ENCODE data around the gene WDR6. TPM values are rescaled to one million over a fixed set of nuclear protein-coding genes. Genes with fewer than 3 reads are reported as not detected.
A peak's percentile ranks its signal among the peaks of the same experiment; 100 is the strongest.

Gene WDR6
- total RNA-seq, 2 donors from 2014 or later, result 92.3 to 150 TPM

DNA sequence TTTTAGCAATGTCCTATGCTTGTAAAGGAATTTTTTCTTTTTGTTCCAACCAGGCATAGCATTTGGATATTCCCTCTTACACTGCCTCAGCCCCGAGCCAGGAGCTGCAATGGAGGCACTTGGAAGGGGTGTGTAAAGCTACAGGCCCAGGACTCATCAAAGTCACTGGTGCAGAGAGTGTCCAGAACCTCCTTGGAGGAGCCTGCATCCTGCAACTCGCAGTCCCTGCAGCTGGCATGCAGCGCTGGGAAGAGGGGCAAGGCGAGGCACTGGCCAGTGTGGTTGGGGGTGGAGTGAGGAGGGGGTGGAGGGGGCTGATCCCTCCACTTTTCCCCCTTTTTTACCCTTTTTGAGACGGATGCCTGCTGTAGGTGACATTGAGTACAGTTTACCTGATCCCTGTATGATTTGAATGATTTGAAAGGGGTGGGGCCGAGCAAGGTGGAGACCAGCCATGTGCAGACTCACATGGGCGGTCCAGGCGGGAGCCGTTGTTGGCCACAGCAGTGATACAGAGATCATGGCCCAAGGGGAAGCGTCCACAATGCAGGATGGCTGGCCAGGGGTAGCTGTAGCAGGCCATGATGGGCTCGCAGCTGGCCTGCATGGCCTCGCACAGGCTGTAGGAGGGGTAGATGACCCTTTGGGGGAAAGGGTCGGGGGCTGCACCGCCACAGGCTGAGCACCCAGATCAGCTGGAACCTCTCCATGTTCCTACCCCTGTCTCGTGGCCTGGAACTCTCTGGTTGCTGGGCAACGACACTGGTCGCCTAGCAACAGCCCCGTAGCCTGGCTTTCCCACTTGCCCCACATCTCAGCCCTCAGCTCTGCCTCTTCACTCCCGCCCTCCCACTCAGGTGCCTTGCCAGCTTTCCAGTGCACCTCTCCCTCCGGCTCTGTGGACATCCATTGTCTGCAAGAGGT lies 9.2 kb upstream of the WDR6 start:
- no peak overlapping the region for H3K27ac ChIP-seq
- no peaks in the 10 kb centered on the region for H3K27me3 ChIP-seq
- no peaks in the 10 kb centered on the region for H3K4me1 ChIP-seq
- no peaks in the 10 kb centered on the region for H3K9me3 ChIP-seq
- H3K9ac ChIP-seq (ENCODE audit: low read depth in 2 of 2, low read length in 2 of 2), result no peak overlapping the region
- H3K36me3 ChIP-seq, result no peaks in the 10 kb centered on the region
- TF ChIP-seq, protein P1, sequence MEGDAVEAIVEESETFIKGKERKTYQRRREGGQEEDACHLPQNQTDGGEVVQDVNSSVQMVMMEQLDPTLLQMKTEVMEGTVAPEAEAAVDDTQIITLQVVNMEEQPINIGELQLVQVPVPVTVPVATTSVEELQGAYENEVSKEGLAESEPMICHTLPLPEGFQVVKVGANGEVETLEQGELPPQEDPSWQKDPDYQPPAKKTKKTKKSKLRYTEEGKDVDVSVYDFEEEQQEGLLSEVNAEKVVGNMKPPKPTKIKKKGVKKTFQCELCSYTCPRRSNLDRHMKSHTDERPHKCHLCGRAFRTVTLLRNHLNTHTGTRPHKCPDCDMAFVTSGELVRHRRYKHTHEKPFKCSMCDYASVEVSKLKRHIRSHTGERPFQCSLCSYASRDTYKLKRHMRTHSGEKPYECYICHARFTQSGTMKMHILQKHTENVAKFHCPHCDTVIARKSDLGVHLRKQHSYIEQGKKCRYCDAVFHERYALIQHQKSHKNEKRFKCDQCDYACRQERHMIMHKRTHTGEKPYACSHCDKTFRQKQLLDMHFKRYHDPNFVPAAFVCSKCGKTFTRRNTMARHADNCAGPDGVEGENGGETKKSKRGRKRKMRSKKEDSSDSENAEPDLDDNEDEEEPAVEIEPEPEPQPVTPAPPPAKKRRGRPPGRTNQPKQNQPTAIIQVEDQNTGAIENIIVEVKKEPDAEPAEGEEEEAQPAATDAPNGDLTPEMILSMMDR (IDR thresholded peaks at IDR 0.05), result no peak
- no peak overlapping the region for H3K4me3 ChIP-seq
- intact Hi-C loops (cut with DNase I), result no loop called here
- no peak for DNase-seq

DNA sequence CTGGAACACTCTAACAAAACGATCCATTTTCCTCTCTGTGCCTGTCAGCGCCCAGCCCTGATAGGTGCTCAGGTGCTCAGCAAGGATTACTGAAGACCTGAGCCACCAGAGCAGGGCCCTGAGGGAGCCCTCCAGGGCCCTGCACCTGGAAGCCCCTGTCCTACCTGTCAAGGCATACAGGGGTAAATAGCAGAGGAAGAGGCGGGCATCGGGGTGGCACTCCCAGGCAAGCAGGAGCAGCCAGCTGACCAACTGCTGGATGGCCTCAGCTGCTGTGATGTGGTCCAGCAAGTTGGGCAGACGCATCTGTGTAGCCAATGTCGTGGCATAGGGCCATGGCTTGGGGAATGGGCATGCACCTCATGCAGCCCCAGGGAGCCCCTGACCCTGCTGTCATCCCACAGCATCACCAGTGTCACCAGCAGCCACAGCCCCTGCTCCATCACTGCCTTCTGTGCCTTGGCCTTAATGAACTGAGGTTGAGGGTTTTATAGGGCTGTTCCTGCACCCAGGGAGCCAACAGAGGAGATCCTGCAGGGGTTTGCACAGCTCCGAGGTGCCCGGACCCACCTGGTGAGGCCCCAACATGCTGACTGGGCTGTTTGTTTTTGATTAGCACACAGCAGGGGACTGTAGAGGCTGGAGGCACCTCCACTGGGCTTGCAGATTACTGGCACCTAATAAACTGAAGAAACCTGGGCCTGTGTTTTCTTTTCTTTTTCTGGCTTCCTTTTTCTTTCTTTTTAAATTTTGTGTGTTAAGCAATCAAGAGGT lies 7.9 kb upstream of the WDR6 start:
- H3K27ac ChIP-seq, result no peak overlapping the region
- no peak for DNase-seq
- TF ChIP-seq, protein P1 (IDR thresholded peaks at IDR 0.05), result no peak
- no peaks in the 10 kb centered on the region for H3K4me1 ChIP-seq
- H3K9me3 ChIP-seq, result no peaks in the 10 kb centered on the region
- intact Hi-C loops (cut with DNase I), result no loop called here
- no peak overlapping the region for H3K9ac ChIP-seq (ENCODE audit: low read depth in 2 of 2, low read length in 2 of 2)
- no peaks in the 10 kb centered on the region for H3K36me3 ChIP-seq
- no peak overlapping the region for H3K4me3 ChIP-seq
- no peaks in the 10 kb centered on the region for H3K27me3 ChIP-seq

DNA sequence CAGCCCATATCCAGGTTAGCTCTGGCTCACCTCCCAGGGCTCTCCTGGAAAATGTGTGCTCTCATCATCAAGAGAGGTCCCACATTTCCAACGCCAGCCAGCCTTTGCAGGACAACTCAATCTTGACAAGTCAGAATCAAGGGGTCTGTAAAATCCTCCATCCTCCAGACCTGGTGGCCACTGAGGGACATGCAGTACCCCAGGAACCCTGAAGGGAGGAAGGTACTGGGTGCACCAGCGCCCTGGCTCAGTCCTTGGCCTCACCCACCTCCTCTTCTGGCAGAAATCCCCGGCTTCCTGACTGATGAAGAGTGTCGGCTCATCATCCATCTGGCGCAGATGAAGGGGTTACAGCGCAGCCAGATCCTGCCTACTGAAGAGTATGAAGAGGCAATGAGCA lies 6.0 kb upstream of the WDR6 start:
- peaks cover 2% of the 10 kb centered on the region for H3K4me1 ChIP-seq
- H3K36me3 ChIP-seq, result no peaks in the 10 kb centered on the region
- no peak overlapping the region for H3K27ac ChIP-seq
- H3K9me3 ChIP-seq, result no peaks in the 10 kb centered on the region
- no peak overlapping the region for H3K9ac ChIP-seq (ENCODE audit: low read depth in 2 of 2, low read length in 2 of 2)
- TF ChIP-seq, protein P1 (IDR thresholded peaks at IDR 0.05), result no peak
- no peak overlapping the region for H3K4me3 ChIP-seq
- no peak for DNase-seq
- intact Hi-C loops (cut with DNase I), result no loop called here
- no peaks in the 10 kb centered on the region for H3K27me3 ChIP-seq

DNA sequence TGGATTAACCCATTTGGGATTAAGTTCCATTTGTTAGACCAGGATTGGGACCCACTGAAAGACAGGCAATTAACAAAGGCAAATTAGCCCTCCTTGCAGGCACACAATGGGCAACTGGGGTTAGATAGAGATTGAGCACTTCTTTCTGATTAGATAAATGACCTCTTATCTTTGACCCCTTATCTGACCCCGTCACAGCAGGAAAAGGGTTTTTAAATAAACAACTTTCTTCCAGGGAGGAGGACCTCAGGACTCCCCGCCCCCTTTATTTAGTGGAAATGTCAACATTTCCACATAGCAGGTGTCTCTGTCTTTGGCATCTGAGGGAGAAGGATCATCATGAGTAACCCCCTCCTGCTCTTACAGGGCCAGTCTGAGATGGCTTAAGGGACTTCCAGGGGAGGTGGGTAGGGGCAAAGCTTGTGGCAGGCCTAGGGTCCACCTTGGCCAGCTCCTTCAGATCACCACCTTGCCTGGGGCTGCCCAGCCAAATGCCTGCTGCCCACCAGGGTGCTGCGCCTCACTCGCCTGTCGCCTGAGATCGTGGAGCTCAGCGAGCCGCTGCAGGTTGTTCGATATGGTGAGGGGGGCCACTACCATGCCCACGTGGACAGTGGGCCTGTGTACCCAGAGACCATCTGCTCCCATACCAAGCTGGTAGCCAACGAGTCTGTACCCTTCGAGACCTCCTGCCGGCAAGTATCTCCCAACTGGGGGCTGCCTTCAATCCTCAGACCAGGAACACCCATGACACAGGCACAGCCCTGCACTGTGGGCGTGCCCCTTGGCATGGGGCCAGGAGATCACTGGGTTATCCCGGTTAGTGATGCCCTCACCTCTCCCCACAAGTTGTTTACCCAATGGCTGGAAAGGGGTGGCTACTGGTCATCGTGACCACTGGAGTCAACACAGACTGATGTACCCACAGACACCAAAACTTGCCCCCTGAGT lies 2.6 kb upstream of the WDR6 start:
- Histone ChIP-seq H3K4me1 (peaks cover 7% of the 10 kb centered on the region), H3K36me3 (no peaks in the 10 kb centered on the region), H3K27ac (no peak overlapping the region), H3K4me3 (no peak overlapping the region), H3K9me3 (no peaks in the 10 kb centered on the region), H3K9ac (ENCODE audit: low read depth in 2 of 2, low read length in 2 of 2) (no peak overlapping the region), H3K27me3 (no peaks in the 10 kb centered on the region)
- DNase-seq, result peak; percentile 84
- TF ChIP-seq, protein P1 (IDR thresholded peaks at IDR 0.05), result no peak
- intact Hi-C loops (cut with DNase I), result no loop called here

DNA sequence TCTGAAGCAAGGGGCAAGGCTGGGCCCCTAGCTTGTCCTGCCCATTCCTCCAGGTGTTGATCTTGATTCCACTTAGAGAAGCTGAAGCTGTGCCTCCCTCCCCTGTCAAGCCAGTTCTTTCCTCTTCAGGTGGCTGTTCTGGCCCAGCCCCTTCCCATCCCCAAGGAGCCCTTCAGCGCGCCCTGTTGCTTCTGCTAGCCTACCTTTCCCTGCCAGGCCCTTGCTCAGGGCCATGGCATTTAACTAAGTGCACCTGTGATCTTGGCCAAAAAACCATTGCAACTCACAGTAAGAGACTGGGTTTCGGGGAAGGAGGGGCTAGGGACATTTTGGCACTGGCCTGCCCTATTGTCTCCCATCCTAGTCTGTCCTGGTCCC lies 1.9 kb upstream of the WDR6 start:
- no peaks in the 10 kb centered on the region for H3K36me3 ChIP-seq
- intact Hi-C loops (cut with DNase I), result no loop called here
- H3K9me3 ChIP-seq, result no peaks in the 10 kb centered on the region
- H3K9ac ChIP-seq (ENCODE audit: low read depth in 2 of 2, low read length in 2 of 2), result no peak overlapping the region
- TF ChIP-seq, protein P1 (IDR thresholded peaks at IDR 0.05), result no peak
- H3K4me1 ChIP-seq, result peaks cover 7% of the 10 kb centered on the region
- H3K27me3 ChIP-seq, result no peaks in the 10 kb centered on the region
- H3K27ac ChIP-seq, result no peak overlapping the region
- no peak for DNase-seq
- no peak overlapping the region for H3K4me3 ChIP-seq

Data from colonic mucosa (tissue), 4 donors.